GM19351 (cell line): ENCODE measurements around the gene ZSWIM4.
A peak's percentile ranks its signal among the peaks of the same experiment; 100 is the strongest.

ENCODE experiments used
- ATAC-seq: cut with Tn5 transposase; IDR thresholded peaks from one replicate; pipeline ENCODE4 v1.9.1; 2021; ENCODE audit warnings: mild to moderate bottlenecking, moderate library complexity; ENCODE audit not compliant: unreplicated experiment

ZSWIM4 gene

DNA sequence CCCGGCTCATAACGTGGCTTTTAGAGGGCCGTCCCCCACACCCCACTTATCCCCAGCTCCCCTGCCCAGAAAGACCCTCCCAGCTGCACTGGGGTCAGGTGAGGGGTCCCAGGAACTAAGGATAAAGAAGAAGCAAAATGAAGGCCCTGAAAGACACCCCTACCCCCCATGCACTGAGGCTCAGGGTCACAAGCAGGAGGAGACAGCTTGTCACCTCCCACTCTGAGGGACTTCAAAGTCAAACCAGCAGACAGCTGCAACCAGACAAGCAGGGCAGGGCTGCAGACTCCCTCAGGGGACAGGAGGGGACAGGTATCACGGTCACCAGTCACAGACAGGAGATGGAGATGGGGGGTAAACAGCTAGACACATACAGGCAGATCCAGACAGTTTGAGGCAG is 75.6 kb downstream of the ZSWIM4 start:
- ATAC-seq: no peak

DNA sequence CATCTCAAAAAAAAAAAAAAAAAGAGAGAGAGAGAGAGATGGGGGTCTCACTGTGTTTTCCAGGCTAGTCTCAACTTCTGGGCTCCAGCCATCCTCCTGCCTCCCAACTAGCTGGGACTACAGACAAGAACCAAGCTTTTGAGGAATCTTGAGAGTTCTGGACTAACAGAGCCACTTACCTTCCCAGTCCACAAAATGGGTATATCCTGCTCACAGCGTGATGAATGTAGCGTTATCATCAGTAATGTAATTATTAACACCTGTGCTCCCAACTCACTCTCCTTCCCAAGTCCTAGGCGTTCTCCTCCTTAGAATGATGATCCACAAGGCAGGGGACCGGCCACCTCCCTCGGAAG is 77.1 kb downstream of the ZSWIM4 start:
- no peak for ATAC-seq

DNA sequence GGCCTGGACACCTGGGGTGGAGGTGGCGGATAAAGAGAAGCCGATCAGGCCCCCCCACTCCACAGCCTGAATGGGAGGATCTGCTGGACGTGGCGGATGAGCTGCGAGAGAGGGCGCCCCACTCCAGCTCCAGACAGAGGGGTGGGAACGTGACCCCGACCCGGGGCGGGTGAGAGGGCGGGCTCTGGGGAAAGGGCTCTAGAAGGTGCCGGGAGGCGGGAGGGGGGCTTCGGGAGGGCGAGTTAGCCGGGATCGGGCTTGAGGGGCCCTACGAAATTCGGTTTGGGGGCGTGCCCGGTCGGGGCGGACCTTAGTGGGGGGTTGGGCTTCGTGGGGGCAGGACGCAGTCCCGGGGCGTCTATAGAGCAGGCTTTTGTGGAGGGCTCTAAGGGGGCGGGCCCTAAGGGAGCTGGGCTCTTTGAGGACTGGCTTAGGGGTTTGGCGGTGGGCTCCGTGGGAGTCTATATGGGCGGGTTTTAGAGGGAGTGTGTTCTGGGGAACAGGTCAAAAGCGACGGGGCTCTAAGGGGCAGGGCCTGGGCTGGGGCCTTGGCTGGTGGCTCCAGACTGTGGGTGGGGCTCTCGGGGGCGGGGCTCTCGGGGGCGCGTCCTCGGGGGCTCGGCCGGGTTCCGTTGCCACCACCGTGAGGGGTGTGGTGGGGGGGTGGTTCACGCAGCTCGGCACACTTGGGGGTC is 77.6 kb downstream of the ZSWIM4 start:
- no peak for ATAC-seq

DNA sequence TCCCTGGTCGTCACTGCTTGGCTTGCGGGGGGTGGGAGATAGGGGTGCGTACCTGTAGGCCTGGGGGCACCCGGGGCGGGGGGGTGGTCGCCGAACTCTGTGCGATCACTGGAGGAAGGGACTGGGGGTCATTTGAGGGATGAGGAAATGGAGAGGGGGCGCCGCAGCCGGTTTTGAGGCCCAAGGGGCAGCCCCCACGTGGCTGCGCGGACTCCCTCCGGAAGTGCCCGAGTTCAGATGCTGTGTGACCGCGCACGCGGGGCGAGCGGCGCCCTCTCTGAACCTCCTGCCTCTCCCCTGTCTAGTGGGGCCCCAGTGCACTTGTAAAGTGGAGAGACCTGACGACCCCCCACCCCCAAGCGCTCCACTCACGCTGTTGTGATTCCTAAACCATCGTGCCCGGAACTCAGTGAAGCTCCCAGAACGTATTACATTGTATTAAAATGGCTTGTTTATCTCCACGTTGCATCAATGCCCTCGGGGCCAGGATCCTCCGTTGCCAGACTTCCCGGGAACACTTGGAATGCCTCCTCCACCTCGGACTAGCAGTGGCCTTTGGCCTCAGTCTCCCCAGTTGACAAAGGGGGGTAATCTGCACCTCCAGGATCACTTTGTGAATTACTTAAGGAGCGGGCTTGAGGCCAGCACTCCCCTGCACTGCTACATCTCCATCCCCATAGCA is 78.7 kb downstream of the ZSWIM4 start:
- ATAC-seq: no peak

DNA sequence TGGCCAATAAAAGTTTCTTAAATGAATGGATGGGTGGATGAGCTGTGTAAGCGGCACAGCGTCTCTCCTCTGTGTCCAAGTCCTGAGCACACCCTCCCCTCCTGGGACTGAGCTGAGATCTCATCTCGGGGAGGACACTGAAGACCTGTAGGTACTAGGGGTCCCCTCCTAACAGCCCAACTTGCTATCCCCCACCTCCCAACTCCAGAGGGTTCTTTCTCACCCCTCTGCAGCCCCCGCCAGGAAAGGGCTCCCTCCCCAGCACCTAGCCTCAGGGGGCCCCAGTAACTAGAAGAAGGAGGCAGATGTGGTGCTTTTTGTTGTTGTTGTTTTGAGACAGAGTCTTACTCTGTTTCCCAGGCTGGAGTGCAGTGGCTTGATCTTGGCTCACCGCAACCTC is 80.6 kb downstream of the ZSWIM4 start:
- ATAC-seq: no peak

DNA sequence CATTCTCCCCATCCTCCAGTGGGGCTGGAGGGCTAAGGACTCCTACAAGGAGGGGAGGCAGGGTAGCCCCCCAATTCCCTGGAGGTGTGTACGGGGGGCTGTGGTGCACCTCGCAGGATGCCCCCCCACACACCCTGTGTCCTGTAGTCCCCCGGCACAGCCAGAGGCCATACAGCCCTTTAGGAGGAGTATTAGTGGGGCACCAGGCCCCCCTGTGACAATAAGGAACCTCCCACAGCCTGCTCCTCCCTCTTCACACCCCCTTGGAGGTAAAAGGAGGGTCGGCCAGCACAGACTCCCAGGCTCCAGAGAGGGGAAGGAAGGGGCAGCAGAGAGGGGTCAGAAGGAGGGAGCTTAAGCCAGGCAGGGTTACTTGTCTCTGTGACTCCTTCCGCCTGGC is 81.6 kb downstream of the ZSWIM4 start, which contains the start of gene NANOS3:
NANOS3 (plus strand) TSS at position 301 of the 400 bp plus-strand sequence. CDS start 115 bp downstream, outside the sequence.
- no peak for ATAC-seq

DNA sequence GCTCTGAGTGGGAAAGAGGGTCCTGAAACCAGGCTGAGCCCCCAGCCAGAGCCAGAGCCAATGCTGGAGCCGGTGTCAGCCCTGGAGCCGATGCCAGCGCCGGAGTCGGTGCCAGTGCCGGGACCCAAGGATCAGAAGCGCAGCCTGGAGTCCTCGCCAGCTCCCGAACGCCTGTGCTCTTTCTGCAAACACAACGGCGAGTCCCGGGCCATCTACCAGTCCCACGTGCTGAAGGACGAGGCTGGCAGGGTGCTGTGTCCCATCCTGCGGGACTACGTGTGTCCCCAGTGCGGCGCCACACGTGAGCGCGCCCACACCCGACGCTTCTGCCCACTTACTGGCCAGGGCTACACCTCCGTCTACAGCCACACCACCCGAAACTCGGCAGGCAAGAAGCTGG is 82.1 kb downstream of the ZSWIM4 start:
- no peak for ATAC-seq

DNA sequence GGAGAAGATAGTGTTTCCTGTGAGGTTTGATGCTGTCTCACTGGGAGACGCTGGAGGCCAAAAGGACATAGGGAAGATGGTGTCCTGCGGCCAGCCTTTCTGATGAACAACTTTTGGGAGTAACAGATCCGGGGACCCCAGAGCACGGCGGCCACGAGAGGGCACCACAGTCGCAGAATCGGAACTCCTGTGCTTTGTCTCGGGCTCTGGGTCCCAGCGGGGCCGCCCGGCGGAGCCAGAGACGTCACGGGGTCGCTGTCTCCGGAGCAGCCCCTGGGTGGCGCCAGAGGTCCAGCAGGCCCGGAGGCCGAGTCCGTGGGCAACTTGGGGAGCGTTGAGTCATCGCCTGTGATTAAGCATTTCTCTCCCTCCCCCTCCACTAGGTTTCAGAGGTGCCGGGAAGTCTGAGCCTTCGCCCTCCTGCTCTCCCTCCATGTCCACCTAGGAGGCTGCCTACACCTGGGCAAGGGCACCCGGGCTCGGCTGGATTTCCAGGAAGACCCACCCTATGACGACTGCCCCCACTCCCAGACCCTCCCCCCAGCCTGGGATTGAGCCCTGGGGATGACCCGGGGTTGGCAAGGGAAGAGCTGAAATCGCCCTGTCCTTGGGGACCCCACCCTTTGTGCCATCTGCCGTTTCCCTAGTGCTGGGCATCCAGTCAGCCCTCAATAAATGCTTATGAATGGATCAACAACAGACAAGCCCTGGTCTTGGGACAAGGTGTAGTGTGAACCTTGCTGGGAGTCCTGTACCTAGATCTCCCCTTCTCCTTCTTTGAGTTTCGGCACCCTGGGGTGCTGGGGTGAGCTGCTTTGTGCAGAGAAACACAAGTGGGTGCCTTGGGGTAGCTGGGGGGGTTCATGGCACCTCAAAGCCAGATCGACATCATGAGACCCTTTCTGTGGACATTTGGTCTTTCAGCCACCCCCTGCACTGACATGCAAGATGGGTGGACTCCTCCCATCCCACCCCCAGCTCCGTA is 85.1 kb downstream of the ZSWIM4 start:
- peak; percentile 87 for ATAC-seq

DNA sequence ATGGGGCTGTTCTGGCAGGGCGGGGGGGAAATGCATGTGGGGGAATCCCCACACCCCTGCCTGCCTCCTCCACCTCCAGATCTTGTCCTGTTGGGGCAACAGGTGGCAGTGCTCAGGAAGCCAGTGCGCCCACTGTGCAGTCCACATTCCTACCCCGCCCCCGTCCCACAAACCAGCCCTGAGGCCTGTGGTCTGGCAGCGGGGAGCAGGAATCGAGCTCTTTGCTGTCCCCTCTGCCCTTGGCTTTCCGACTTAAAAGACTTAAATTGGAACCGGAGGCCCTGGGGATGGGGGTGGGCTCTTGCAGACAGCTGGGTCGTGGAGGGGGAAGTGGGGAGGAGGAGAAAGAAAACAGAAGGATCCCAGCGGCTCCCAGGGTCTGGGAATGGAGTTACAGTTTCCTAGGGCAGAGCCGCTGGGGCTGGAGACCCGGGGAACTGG is 86.0 kb downstream of the ZSWIM4 start:
- ATAC-seq: no peak
